Astrocyte (in vitro differentiated cells and primary cell): ENCODE data around the gene BRINP1.

ENCODE experiments used
- CTCF ChIP-seq: IDR thresholded peaks from 2 replicates; pipeline ENCODE4 v1.5.1; 2011; ENCODE audit warnings: low read depth, mild to moderate bottlenecking, inconsistent platforms, low read length, moderate library complexity; ENCODE audit not compliant: insufficient read depth
- EZH2 ChIP-seq: IDR thresholded peaks from 2 replicates; pipeline ENCODE4 v1.6.1; 2012; ENCODE audit warnings: mild to moderate bottlenecking, low read length, inconsistent platforms; ENCODE audit not compliant: insufficient read depth

DNA sequence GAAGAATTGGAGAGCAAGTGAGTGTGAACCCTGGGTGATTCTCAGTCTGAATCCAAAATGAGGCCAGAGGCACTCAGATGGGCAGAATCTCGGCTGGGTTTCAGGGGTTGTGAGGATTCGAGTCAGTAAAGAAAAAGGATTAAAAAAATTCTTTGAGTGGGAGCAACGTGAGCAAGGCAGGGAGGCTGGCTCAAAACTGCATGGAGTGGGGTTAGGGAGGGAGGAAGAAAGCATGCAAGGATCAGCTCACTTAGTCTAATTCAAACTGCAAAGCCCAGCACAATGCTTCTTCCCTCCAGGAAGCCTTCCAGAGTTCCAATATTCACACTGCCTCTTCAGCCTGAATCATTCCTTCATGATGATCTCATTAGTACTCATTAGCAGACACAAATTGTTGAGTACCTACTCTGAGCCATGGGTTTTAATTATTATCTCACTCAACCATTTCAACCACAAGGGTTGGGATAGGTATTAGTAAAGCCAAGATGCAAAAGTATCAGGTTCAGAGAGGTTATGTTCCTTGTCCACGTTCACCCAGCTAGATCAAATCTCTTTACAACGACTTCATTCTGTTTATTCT is 95.8 kb downstream of the BRINP1 start:
- TF ChIP-seq CTCF (no peak), EZH2 (no peak)
